HEK293 (cell line): ENCODE measurements around the gene ANGPTL8.

Experiments
- CTCF ChIA-PET: fragments of 350-600 bp; formaldehyde crosslinking; extraction: SDS; loops from one replicate; lab custom pipeline; 2021; ENCODE audit warnings: antibody characterized with exemption; lab: Yijun Ruan, JAX
- POLR2A ChIA-PET: fragments of 300-600 bp; formaldehyde crosslinking; extraction: SDS; loops from one replicate; lab custom pipeline; 2020; ENCODE audit warnings: antibody characterized with exemption, inconsistent platforms; lab: Yijun Ruan, JAX
- H3K27ac ChIP-seq: fragments of 200-500 bp; sonication (Bioruptor generic); 2 replicates; pipeline ENCODE4 v1.5.1; 2014; ENCODE audit warnings: low read depth, low read length, control low read depth, inconsistent platforms; ENCODE audit errors: extremely low read depth
- H3K36me3 ChIP-seq, 2 experiments: fragments of 200-500 bp in 1 of 2; sonication (Bioruptor generic) in 1 of 2; 1 replicate in 1 of 2; 2 replicates in 1 of 2; pipeline ENCODE4 v1.5.1; 2014 to 2017; ENCODE audit warnings: inconsistent platforms in 2 of 2, low read length in 2 of 2; ENCODE audit not compliant: control insufficient read depth in 2 of 2, insufficient read depth in 1 of 2
- H3K4me1 ChIP-seq: fragments of 200-500 bp; sonication (Bioruptor generic); 2 replicates; pipeline ENCODE4 v1.5.1; 2014; ENCODE audit warnings: mild to moderate bottlenecking, low read length, inconsistent platforms; ENCODE audit not compliant: control insufficient read depth, insufficient read depth
- H3K4me3 ChIP-seq: 2 replicates; pipeline ENCODE4 v1.5.1; 2011; ENCODE audit warnings: low read depth, mild to moderate bottlenecking, control low read depth, low read length, moderate library complexity
- H3K9me3 ChIP-seq: fragments of 200-500 bp; sonication (Bioruptor generic); 2 replicates; pipeline ENCODE4 v1.5.1; 2014; ENCODE audit warnings: low read depth, low read length, inconsistent platforms; ENCODE audit not compliant: control insufficient read depth, insufficient read depth
- FEZF1 ChIP-seq: fragments of 450-650 bp; formaldehyde crosslinking; IDR thresholded peaks from 2 replicates; pipeline ENCODE4 v1.5.1; 2016; ENCODE audit warnings: missing biosample characterization, missing genetic modification characterization
- GLI4 ChIP-seq: fragments of 450-650 bp; formaldehyde crosslinking; IDR thresholded peaks from 2 replicates; pipeline ENCODE4 v1.5.1; 2016; ENCODE audit warnings: missing biosample characterization, missing genetic modification characterization
- KLF1 ChIP-seq: fragments of 450-650 bp; formaldehyde crosslinking; IDR thresholded peaks from 2 replicates; pipeline ENCODE4 v1.5.1; 2016; ENCODE audit warnings: missing biosample characterization, missing genetic modification characterization
- OVOL3 ChIP-seq: fragments of 450-650 bp; formaldehyde crosslinking; IDR thresholded peaks from 2 replicates; pipeline ENCODE4 v1.5.1; 2016; ENCODE audit warnings: missing biosample characterization, missing genetic modification characterization
- SP2 ChIP-seq: fragments of 450-650 bp; formaldehyde crosslinking; IDR thresholded peaks from 2 replicates; pipeline ENCODE4 v1.5.1; 2016; ENCODE audit warnings: missing biosample characterization, missing genetic modification characterization
- ZBTB7A ChIP-seq: fragments of 450-650 bp; formaldehyde crosslinking; IDR thresholded peaks from 2 replicates; pipeline ENCODE4 v1.5.1; 2016; ENCODE audit warnings: low read depth, missing biosample characterization, missing genetic modification characterization
- ZFP41 ChIP-seq: fragments of 450-650 bp; formaldehyde crosslinking; IDR thresholded peaks from 2 replicates; pipeline ENCODE4 v1.5.1; 2016; ENCODE audit warnings: missing biosample characterization, missing genetic modification characterization, borderline replicate concordance
- ZNF19 ChIP-seq: fragments of 450-650 bp; formaldehyde crosslinking; IDR thresholded peaks from 2 replicates; pipeline ENCODE4; 2016; ENCODE audit warnings: missing biosample characterization, missing genetic modification characterization, low read depth
- ZNF311 ChIP-seq: fragments of 450-650 bp; formaldehyde crosslinking; IDR thresholded peaks from 2 replicates; pipeline ENCODE4 v1.5.1; 2017; ENCODE audit warnings: missing biosample characterization, missing genetic modification characterization, borderline replicate concordance
- ZNF335 ChIP-seq: fragments of 450-650 bp; formaldehyde crosslinking; conservative IDR thresholded peaks from 2 replicates; pipeline ENCODE4 v1.5.1; 2016; ENCODE audit warnings: missing biosample characterization, missing genetic modification characterization
- ZNF366 ChIP-seq: fragments of 450-650 bp; formaldehyde crosslinking; conservative IDR thresholded peaks from 2 replicates; pipeline ENCODE4 v1.5.1; 2016; ENCODE audit warnings: missing biosample characterization, missing genetic modification characterization
- ZNF549 ChIP-seq: fragments of 450-650 bp; IDR thresholded peaks from 2 replicates; pipeline ENCODE4 v1.5.1; 2018; ENCODE audit warnings: missing biosample characterization, missing genetic modification characterization, mild to moderate bottlenecking, inconsistent platforms, moderate library complexity
- ZNF555 ChIP-seq: fragments of 450-650 bp; formaldehyde crosslinking; conservative IDR thresholded peaks from 2 replicates; pipeline ENCODE4 v1.5.1; 2017; ENCODE audit warnings: missing biosample characterization, mild to moderate bottlenecking, missing genetic modification characterization, inconsistent platforms
- ZNF600 ChIP-seq: fragments of 450-650 bp; formaldehyde crosslinking; IDR thresholded peaks from 2 replicates; pipeline ENCODE4 v1.5.1; 2016; ENCODE audit warnings: missing biosample characterization, missing genetic modification characterization
- ZNF658 ChIP-seq: fragments of 450-650 bp; formaldehyde crosslinking; IDR thresholded peaks from 2 replicates; pipeline ENCODE4; 2016; ENCODE audit warnings: missing biosample characterization, missing genetic modification characterization
- ZNF76 ChIP-seq: fragments of 450-650 bp; formaldehyde crosslinking; IDR thresholded peaks from 2 replicates; pipeline ENCODE4; 2016; ENCODE audit warnings: low read depth, missing biosample characterization, missing genetic modification characterization, borderline replicate concordance
- ZNF792 ChIP-seq: fragments of 450-650 bp; formaldehyde crosslinking; IDR thresholded peaks from 2 replicates; pipeline ENCODE4 v1.5.1; 2016; ENCODE audit warnings: missing biosample characterization, missing genetic modification characterization
- ZNF837 ChIP-seq: fragments of 450-650 bp; formaldehyde crosslinking; IDR thresholded peaks from 2 replicates; pipeline ENCODE4 v1.5.1; 2016; ENCODE audit warnings: missing biosample characterization, missing genetic modification characterization
- TF ChIP-seq, protein P1 (sequence below): fragments of 450-650 bp; formaldehyde crosslinking; IDR thresholded peaks from 2 replicates; pipeline ENCODE4 v1.5.1; 2016; ENCODE audit warnings: missing biosample characterization, missing genetic modification characterization, low read depth
- TF ChIP-seq, protein P2 (sequence below): fragments of 450-650 bp; formaldehyde crosslinking; IDR thresholded peaks from 2 replicates; pipeline ENCODE4 v1.5.1; 2016; ENCODE audit warnings: missing biosample characterization, missing genetic modification characterization, low read depth
- TF ChIP-seq, protein P3 (sequence below): fragments of 450-650 bp; formaldehyde crosslinking; IDR thresholded peaks from 2 replicates; pipeline ENCODE4 v1.5.1; 2016; ENCODE audit warnings: missing biosample characterization, missing genetic modification characterization
- TF ChIP-seq, protein P4 (sequence below): fragments of 450-650 bp; formaldehyde crosslinking; IDR thresholded peaks from 2 replicates; pipeline ENCODE4 v1.5.1; 2016; ENCODE audit warnings: missing biosample characterization, missing genetic modification characterization
- TF ChIP-seq, protein P5 (sequence below): fragments of 450-650 bp; IDR thresholded peaks from 2 replicates; pipeline ENCODE4 v1.5.1; 2018; ENCODE audit warnings: missing biosample characterization, mild to moderate bottlenecking, missing genetic modification characterization

ANGPTL8 gene

DNA sequence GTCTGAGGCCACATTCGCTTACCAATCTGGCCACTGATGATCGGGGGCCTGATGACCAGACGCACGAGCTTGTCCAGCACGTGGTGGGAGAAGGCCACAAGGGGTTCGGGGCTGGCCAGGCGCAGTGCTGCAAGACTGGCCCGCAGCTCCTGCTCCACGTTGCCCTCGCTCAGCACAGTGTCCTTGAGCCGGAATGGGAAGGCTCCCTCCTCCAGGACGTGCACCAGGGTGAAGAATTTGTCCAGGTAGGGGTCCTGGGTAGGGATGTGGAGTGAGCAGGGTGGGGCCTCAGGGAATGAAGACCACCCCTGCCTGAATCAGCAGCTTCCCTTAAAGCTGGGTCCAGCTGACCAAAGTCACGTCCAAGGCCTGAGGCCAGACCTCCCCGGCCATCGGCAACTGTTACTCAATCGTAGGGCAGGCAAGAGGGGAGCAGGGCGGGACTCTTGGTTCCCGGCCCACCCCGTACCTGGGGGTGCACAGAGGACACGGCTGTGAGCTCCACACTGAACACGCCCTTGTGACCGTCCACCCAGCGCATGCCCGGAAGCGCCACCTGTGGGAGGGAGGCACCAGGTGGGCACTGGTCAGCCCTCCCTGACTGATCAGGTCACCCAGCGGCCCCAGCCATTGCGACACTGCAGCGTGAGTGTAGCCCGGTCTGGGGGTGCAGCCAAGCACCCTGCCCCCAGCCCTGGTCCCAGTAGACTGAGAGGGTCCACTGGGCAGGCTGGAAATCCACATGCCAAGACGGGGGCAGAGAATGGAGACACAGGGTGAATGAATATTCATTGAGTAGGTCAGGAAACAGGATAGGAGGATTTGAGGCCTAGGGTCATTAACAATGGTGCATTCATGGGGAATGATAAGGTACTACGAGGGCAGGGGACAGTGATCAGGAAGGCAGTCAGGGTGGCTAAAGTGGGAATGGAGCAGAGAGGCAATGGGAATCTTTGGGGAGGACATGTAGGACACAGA is 2.8 kb upstream of the ANGPTL8 start:
- TF ChIP-seq ZNF837, result no peak
- no peak for TF ChIP-seq ZNF366
- no peak for TF ChIP-seq ZNF658 (tag by site-specific recombination)
- TF ChIP-seq ZFP41 (tag by site-specific recombination), result no peak
- no peak for TF ChIP-seq ZNF76 (tag by site-specific recombination)
- TF ChIP-seq KLF1 (tag by site-specific recombination), result no peak
- TF ChIP-seq ZNF600 (tag by site-specific recombination), result no peak
- TF ChIP-seq GLI4, result no peak
- no peak for TF ChIP-seq FEZF1 (tag by site-specific recombination)
- TF ChIP-seq ZNF335 (tag by site-specific recombination), result no peak
- TF ChIP-seq, protein P1, sequence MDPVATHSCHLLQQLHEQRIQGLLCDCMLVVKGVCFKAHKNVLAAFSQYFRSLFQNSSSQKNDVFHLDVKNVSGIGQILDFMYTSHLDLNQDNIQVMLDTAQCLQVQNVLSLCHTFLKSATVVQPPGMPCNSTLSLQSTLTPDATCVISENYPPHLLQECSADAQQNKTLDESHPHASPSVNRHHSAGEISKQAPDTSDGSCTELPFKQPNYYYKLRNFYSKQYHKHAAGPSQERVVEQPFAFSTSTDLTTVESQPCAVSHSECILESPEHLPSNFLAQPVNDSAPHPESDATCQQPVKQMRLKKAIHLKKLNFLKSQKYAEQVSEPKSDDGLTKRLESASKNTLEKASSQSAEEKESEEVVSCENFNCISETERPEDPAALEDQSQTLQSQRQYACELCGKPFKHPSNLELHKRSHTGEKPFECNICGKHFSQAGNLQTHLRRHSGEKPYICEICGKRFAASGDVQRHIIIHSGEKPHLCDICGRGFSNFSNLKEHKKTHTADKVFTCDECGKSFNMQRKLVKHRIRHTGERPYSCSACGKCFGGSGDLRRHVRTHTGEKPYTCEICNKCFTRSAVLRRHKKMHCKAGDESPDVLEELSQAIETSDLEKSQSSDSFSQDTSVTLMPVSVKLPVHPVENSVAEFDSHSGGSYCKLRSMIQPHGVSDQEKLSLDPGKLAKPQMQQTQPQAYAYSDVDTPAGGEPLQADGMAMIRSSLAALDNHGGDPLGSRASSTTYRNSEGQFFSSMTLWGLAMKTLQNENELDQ (tag by site-specific recombination), result no peak
- TF ChIP-seq SP2 (tag by site-specific recombination), result no peak
- TF ChIP-seq ZNF311 (tag by site-specific recombination), result no peak
- TF ChIP-seq ZNF792 (tag by site-specific recombination), result no peak
- TF ChIP-seq, all 188 proteins: peak for 0
- Histone ChIP-seq H3K36me3 (peaks cover 0 to 28% of the 10 kb centered on the region in 2 experiments; a peak in 2 of 3 replicates), H3K4me3 (no peak overlapping the region), H3K4me1 (no peaks in the 10 kb centered on the region), H3K27ac (no peak overlapping the region), H3K9me3 (no peaks in the 10 kb centered on the region)
- ChIA-PET POLR2A (no interaction called here), CTCF (no interaction called here)

DNA sequence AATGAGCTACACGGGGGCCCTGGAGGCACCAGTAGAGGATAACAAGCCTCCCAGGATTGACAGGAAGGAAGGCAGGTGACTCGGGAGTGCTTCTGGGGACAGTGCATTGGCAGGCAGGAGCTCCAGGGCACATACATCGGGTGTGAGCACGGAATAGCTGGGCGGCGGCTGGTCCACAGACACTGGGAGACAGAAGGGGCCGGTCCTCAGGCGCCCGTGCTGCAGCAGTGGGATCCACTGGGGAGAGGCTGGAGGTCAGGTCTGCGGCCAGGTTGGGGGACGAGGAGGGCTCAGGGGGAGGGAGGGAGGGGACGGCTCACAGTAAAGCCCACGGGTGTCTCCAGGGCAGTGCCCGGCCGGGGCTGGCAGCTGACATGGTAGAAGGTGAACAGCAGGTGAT is 2.1 kb upstream of the ANGPTL8 start:
- Histone ChIP-seq H3K9me3 (no peaks in the 10 kb centered on the region), H3K4me3 (no peak overlapping the region), H3K27ac (no peak overlapping the region), H3K36me3 (peaks cover 0 to 24% of the 10 kb centered on the region in 2 experiments; a peak in 2 of 3 replicates), H3K4me1 (no peaks in the 10 kb centered on the region)
- TF ChIP-seq ZBTB7A (tag by site-specific recombination), result no peak
- TF ChIP-seq ZNF600 (tag by site-specific recombination), result no peak
- TF ChIP-seq KLF1 (tag by site-specific recombination), result no peak
- TF ChIP-seq, protein P2, sequence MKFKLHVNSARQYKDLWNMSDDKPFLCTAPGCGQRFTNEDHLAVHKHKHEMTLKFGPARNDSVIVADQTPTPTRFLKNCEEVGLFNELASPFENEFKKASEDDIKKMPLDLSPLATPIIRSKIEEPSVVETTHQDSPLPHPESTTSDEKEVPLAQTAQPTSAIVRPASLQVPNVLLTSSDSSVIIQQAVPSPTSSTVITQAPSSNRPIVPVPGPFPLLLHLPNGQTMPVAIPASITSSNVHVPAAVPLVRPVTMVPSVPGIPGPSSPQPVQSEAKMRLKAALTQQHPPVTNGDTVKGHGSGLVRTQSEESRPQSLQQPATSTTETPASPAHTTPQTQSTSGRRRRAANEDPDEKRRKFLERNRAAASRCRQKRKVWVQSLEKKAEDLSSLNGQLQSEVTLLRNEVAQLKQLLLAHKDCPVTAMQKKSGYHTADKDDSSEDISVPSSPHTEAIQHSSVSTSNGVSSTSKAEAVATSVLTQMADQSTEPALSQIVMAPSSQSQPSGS (tag by site-specific recombination), result no peak
- TF ChIP-seq ZNF335 (tag by site-specific recombination), result no peak
- TF ChIP-seq ZNF549, result no peak
- ChIA-PET CTCF (no interaction called here), POLR2A (no interaction called here)

DNA sequence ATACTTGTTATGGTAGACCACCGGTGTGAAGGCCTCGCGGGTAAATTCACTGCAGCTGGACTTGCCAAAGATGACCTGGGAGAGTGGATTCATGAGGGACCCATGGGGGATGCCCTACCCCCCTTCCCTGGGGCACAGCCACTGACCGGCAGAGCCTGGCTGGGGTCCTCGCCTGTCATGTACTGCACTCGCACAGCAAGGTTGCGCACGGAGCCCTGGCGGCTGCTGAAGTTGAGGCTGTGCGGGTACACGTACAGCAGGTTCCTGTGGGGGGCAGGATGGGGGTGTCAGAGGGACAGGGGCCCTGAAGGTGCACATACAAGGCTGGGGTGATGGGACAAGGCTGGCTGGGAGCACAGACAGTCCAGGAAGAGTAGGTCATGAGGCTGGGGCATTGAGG is 1.4 kb upstream of the ANGPTL8 start:
- H3K4me3 ChIP-seq, result no peak overlapping the region
- H3K9me3 ChIP-seq, result no peaks in the 10 kb centered on the region
- peaks cover 0 to 19% of the 10 kb centered on the region in 2 experiments; a peak in 2 of 3 replicates for H3K36me3 ChIP-seq
- CTCF ChIA-PET, result no interaction called here
- POLR2A ChIA-PET, result no interaction called here
- no peak overlapping the region for H3K27ac ChIP-seq
- H3K4me1 ChIP-seq, result no peaks in the 10 kb centered on the region
- TF ChIP-seq ZNF19 (tag by site-specific recombination) (no peak), ZNF555 (tag by site-specific recombination) (no peak), OVOL3 (tag by site-specific recombination) (no peak)
- TF ChIP-seq, protein P3, sequence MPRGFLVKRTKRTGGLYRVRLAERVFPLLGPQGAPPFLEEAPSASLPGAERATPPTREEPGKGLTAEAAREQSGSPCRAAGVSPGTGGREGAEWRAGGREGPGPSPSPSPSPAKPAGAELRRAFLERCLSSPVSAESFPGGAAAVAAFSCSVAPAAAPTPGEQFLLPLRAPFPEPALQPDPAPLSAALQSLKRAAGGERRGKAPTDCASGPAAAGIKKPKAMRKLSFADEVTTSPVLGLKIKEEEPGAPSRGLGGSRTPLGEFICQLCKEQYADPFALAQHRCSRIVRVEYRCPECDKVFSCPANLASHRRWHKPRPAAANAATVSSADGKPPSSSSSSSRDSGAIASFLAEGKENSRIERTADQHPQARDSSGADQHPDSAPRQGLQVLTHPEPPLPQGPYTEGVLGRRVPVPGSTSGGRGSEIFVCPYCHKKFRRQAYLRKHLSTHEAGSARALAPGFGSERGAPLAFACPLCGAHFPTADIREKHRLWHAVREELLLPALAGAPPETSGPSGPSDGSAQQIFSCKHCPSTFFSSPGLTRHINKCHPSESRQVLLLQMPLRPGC (tag by site-specific recombination), result no peak
- TF ChIP-seq, protein P4, sequence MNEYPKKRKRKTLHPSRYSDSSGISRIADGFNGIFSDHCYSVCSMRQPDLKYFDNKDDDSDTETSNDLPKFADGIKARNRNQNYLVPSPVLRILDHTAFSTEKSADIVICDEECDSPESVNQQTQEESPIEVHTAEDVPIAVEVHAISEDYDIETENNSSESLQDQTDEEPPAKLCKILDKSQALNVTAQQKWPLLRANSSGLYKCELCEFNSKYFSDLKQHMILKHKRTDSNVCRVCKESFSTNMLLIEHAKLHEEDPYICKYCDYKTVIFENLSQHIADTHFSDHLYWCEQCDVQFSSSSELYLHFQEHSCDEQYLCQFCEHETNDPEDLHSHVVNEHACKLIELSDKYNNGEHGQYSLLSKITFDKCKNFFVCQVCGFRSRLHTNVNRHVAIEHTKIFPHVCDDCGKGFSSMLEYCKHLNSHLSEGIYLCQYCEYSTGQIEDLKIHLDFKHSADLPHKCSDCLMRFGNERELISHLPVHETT (tag by site-specific recombination), result no peak
- TF ChIP-seq, protein P5, sequence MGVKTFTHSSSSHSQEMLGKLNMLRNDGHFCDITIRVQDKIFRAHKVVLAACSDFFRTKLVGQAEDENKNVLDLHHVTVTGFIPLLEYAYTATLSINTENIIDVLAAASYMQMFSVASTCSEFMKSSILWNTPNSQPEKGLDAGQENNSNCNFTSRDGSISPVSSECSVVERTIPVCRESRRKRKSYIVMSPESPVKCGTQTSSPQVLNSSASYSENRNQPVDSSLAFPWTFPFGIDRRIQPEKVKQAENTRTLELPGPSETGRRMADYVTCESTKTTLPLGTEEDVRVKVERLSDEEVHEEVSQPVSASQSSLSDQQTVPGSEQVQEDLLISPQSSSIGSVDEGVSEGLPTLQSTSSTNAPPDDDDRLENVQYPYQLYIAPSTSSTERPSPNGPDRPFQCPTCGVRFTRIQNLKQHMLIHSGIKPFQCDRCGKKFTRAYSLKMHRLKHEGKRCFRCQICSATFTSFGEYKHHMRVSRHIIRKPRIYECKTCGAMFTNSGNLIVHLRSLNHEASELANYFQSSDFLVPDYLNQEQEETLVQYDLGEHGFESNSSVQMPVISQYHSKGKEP, result no peak
